ENCODE results near the gene FMO5. TPM values are rescaled to one million over a fixed set of nuclear protein-coding genes. Genes with fewer than 3 reads are reported as not detected.

Gene FMO5
- total RNA-seq, 1 donor from 2014 or later: 0.82 TPM

DNA sequence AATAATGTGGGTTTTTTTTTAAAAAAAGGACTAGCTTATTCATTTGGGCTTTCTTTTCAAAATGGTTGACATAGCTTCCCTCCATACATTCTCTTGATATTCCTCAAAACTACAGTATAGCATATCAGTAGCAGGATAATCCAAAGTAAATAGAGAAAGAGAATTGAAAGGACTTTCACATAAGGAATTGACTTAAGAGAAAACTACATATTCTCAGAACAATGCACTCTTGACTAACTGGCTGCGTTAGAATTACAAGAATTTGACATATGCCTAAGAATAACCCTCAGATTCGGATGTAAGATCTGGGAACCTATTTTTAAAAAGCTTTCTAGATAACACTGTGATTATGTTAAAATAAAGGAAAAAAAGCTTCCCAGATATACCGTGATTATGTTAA is 56.0 kb downstream of the FMO5 start:
- Histone ChIP-seq H3K4me2 (peak overlapping the region; percentile 23), H3K9me3 (ENCODE audit: low read depth) (no peaks in the 10 kb centered on the region), H3K4me1 (peaks cover 27% of the 10 kb centered on the region), H2AFZ (replicated peaks) (no peak overlapping the region), H3K36me3 (peaks cover 3% of the 10 kb centered on the region), H3K79me2 (ENCODE audit: low read depth) (peaks cover 66% of the 10 kb centered on the region), H3K27me3 (no peaks in the 10 kb centered on the region), H3F3A (ENCODE audit: low read depth) (peaks cover 20% of the 10 kb centered on the region), H3K9ac (no peak overlapping the region), H3K27ac (no peak overlapping the region), H4K20me1 (ENCODE audit: low read depth) (peaks cover 4% of the 10 kb centered on the region), H3K4me3 (no peak overlapping the region)
- H3K4me3 Mint-ChIP-seq: no peak overlapping the region
- peaks cover 17% of the 10 kb centered on the region for H3K36me3 Mint-ChIP-seq
- H3K27me3 Mint-ChIP-seq (ENCODE audit: insufficient read depth, low read depth): peaks cover 7% of the 10 kb centered on the region
- peaks cover 2% of the 10 kb centered on the region for H3K9me3 Mint-ChIP-seq
- no peak for DNase-seq (ENCODE audit: low spot score)
- no peak for TF ChIP-seq EZH2 (IDR thresholded peaks at IDR 0.05)
- TF ChIP-seq, protein P1, sequence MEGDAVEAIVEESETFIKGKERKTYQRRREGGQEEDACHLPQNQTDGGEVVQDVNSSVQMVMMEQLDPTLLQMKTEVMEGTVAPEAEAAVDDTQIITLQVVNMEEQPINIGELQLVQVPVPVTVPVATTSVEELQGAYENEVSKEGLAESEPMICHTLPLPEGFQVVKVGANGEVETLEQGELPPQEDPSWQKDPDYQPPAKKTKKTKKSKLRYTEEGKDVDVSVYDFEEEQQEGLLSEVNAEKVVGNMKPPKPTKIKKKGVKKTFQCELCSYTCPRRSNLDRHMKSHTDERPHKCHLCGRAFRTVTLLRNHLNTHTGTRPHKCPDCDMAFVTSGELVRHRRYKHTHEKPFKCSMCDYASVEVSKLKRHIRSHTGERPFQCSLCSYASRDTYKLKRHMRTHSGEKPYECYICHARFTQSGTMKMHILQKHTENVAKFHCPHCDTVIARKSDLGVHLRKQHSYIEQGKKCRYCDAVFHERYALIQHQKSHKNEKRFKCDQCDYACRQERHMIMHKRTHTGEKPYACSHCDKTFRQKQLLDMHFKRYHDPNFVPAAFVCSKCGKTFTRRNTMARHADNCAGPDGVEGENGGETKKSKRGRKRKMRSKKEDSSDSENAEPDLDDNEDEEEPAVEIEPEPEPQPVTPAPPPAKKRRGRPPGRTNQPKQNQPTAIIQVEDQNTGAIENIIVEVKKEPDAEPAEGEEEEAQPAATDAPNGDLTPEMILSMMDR (IDR thresholded peaks at IDR 0.05): no peak
- TF ChIP-seq EZH2phosphoT487 (IDR thresholded peaks at IDR 0.05): no peak
- H3K4me1 Mint-ChIP-seq: peaks cover 24% of the 10 kb centered on the region
- H3K27ac Mint-ChIP-seq: no peak overlapping the region

DNA sequence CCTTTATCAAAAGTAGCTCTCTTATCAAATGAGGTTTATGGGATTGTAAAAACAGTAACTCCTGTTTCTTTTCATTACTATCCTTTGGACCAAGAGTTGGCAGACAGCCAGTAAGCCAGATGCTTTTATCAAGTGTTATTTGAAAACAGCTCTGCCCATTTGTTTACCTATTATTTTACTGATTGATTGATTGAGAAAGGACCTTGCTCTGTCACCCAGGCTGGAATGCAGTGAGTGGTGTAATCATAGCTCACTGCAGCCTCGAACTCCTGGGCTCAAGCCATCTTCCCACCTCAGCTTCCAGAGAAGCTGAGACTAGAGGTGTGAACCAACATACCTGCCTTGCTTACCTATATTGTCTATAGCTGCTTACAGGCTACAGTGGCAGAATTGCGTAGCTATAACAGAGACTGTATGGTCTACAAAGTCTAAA is 56.5 kb downstream of the FMO5 start:
- Mint-ChIP-seq H3K36me3 (peaks cover 16% of the 10 kb centered on the region), H3K27ac (no peak overlapping the region)
- TF ChIP-seq, protein P1 (IDR thresholded peaks at IDR 0.05): no peak
- TF ChIP-seq EZH2phosphoT487 (IDR thresholded peaks at IDR 0.05): no peak

DNA sequence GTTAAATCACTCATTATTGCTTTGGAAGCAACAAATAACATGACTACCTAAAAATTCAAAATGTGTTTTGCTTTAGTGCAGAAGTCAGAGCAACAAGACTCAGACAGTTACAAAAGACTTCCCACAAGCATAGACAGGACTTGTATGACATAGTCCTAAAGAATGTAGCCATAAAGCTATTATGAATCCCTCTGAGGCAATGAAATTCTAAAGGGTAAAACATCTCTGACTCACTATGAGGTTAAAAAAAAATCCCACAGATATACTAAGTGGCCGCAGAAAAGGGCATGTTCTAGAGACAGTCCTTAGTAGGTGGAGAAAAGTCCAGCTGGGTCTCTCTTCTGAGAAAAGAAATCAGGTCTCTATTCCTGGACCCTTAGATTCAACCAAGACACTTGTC is 57.8 kb downstream of the FMO5 start:
- Mint-ChIP-seq H3K4me1 (peaks cover 15% of the 10 kb centered on the region), H3K27me3 (ENCODE audit: insufficient read depth, low read depth) (peaks cover 7% of the 10 kb centered on the region), H3K9me3 (peaks cover 2% of the 10 kb centered on the region), H3K36me3 (peaks cover 21% of the 10 kb centered on the region), H3K4me3 (no peak overlapping the region), H3K27ac (no peak overlapping the region)
- DNase-seq (ENCODE audit: low spot score): no peak
- peaks cover 3% of the 10 kb centered on the region for H3K36me3 ChIP-seq
- no peak overlapping the region for H3K4me3 ChIP-seq
- TF ChIP-seq, protein P1 (IDR thresholded peaks at IDR 0.05): no peak
- no peak for TF ChIP-seq EZH2 (IDR thresholded peaks at IDR 0.05)
- TF ChIP-seq EZH2phosphoT487 (IDR thresholded peaks at IDR 0.05): no peak
- H3K9me3 ChIP-seq (ENCODE audit: low read depth): no peaks in the 10 kb centered on the region
- H3K27me3 ChIP-seq: no peaks in the 10 kb centered on the region
- H3K4me2 ChIP-seq: no peak overlapping the region
- no peak overlapping the region for H3K9ac ChIP-seq
- H3F3A ChIP-seq (ENCODE audit: low read depth): peaks cover 8% of the 10 kb centered on the region
- H3K79me2 ChIP-seq (ENCODE audit: low read depth): peaks cover 56% of the 10 kb centered on the region
- peaks cover 21% of the 10 kb centered on the region for H3K4me1 ChIP-seq
- H2AFZ ChIP-seq (replicated peaks): no peak overlapping the region
- no peak overlapping the region for H3K27ac ChIP-seq
- H4K20me1 ChIP-seq (ENCODE audit: low read depth): peaks cover 4% of the 10 kb centered on the region

More for the DNA sequence above, 56.5 kb downstream of the FMO5 start:
- Mint-ChIP-seq H3K4me3 (no peak overlapping the region), H3K4me1 (peaks cover 21% of the 10 kb centered on the region), H3K27me3 (ENCODE audit: insufficient read depth, low read depth) (peaks cover 7% of the 10 kb centered on the region), H3K9me3 (peaks cover 2% of the 10 kb centered on the region)
- Histone ChIP-seq H3K79me2 (ENCODE audit: low read depth) (peaks cover 61% of the 10 kb centered on the region), H3K4me3 (no peak overlapping the region), H3K9ac (no peak overlapping the region), H2AFZ (replicated peaks) (no peak overlapping the region), H3K27ac (no peak overlapping the region), H3F3A (ENCODE audit: low read depth) (peaks cover 19% of the 10 kb centered on the region), H4K20me1 (ENCODE audit: low read depth) (peaks cover 4% of the 10 kb centered on the region), H3K4me1 (peaks cover 24% of the 10 kb centered on the region), H3K36me3 (peaks cover 3% of the 10 kb centered on the region), H3K9me3 (ENCODE audit: low read depth) (no peaks in the 10 kb centered on the region), H3K27me3 (no peaks in the 10 kb centered on the region), H3K4me2 (no peak overlapping the region)
- DNase-seq (ENCODE audit: low spot score): no peak

Data from neural progenitor cell (in vitro differentiated cells).